Activated CD4-positive, alpha-beta T cell treated with anti-CD3 and anti-CD28 coated beads, Interleukin-2, amount 50 U/mL, for 48 hours (primary cell): ENCODE data around the gene PROS1.

ENCODE experiments used
- DNase-seq, 2 experiments: peaks; one replicate each; pipeline ENCODE4 v3.0.0-alpha.2; 2020

PROS1 gene

GRCh38 chr3:93973131-93974126 lies at the start of gene PROS1:
Gene PROS1, minus strand, starts transcription at chr3:93973896. Its CDS starts 147 bp downstream, at chr3:93973749.
- peak; percentile 61 to 70 for DNase-seq

- DNase-seq, result no peak
Measured at GRCh38 chr3:94020293-94020692, 46.6 kb upstream of the PROS1 start.

DNA sequence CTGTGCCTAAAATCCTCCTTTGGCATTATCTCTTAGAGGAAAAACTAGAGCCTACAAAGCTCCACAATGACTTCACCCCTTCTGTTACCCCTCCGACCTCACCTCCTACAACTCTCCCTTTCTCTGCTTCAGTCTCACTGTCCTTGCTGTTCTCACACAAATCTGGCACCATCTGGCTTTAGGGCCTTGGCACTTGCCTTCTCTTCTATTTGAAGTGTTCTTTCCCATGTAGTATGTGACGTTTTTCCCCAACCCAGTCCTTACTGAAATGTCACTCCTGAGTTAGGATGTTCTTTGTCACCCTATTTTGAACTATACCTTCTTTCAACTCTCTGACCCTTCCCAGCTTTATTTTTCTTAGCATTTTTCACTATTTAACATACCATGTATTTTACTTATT lies 46.0 kb upstream of the PROS1 start:
- DNase-seq, result no peak

GRCh38 chr3:94015025-94015424 lies 41.3 kb upstream of the PROS1 start:
- DNase-seq, result no peak

- DNase-seq, result no peak
Measured at GRCh38 chr3:94012185-94012584, 38.5 kb upstream of the PROS1 start.

- no peak for DNase-seq
Measured at GRCh38 chr3:94011233-94011711, 37.6 kb upstream of the PROS1 start.

- no peak for DNase-seq
Measured at GRCh38 chr3:94009608-94010007, 35.9 kb upstream of the PROS1 start.

GRCh38 chr3:94008253-94008652 lies 34.6 kb upstream of the PROS1 start:
- no peak for DNase-seq

DNA sequence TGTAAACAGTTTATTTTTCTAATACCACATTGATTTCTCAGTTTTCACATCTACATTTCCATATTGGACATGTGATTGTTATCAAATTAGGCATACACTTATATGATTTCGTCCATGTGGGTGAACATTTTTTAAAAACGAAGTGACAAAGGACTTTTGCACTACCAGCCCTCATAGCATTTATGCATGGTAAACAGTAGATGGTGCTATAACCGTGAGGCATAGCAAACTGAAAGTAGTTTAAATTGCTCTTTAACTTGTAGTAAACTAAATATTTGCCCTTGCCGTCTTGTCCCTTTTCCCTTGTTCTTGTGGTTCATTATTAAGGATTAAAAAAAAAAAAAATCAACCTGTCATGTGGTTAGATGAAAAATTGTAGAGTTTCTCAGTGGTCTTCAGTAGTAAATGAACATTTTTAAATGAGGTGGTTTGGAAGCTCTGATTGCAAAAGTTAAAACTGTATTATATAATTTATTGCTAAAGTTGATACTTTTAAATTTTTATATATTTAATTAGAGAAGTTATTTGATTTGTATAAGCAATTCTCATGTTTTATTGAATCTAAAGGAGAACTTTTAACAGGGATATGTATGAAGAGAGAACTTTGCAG lies 30.7 kb upstream of the PROS1 start:
- DNase-seq, result no peak

- no peak for DNase-seq
Measured at GRCh38 chr3:94001827-94002495, 28.3 kb upstream of the PROS1 start.

- no peak for DNase-seq
Measured at GRCh38 chr3:94001191-94001590, 27.5 kb upstream of the PROS1 start.

DNA sequence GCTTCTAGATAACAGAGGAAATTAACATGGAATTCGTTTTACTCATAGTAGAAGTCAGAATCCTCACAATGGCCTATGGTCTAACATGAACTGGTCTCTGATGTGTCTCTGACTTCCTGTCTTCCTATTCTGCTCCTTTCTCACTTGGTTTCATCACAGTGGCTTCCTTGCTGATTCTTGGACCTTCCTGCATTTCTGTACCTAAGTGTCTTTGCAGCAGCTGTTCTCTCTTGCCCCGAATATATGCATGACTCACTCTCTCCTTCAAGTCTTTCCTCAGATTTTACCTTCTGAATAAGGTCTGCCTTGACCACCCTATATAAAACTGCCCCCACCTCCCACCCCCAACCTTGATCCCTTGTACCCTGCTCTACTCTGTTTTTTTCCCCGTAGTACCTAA lies 20.4 kb upstream of the PROS1 start:
- DNase-seq, result no peak

GRCh38 chr3:93992207-93992606 lies 18.5 kb upstream of the PROS1 start:
- no peak for DNase-seq

DNA sequence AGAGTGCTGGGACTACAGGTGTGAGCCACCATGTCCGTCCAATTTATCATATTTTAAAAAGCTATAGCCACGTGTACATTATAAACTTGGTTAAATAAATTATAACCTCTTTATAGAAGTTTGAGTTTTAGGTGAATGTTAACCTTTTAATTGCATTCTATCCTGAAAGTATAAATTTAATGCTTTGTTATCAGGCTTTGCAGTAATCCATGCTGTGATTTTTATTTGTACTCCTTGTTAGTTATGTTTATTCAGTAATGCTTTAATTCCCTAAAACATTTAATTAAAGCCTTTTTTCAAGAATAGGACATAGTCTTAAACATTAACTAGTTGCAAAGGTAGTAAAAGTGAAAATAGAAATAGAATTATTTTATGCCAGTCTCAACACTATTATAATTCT lies 17.9 kb upstream of the PROS1 start:
- no peak for DNase-seq

DNA sequence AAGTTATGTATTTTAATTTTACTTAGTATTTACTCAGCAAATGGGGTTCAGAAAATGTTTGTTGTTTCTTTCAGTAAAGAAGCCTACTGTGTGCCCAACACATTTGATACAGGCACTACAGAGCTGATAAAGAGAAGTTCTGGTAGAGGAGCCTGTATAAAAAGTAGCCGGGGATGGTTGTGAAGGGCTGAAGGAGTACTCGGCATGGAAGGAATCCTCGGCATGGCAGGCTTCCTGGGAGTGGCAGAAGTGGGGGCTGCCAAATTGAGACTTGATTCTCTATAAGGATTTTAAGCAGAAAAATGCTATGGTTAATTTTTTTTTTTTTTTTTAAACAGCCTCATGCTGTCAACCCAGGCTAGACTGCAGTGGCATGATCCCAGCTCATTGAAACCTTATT lies 15.5 kb upstream of the PROS1 start:
- no peak for DNase-seq

DNA sequence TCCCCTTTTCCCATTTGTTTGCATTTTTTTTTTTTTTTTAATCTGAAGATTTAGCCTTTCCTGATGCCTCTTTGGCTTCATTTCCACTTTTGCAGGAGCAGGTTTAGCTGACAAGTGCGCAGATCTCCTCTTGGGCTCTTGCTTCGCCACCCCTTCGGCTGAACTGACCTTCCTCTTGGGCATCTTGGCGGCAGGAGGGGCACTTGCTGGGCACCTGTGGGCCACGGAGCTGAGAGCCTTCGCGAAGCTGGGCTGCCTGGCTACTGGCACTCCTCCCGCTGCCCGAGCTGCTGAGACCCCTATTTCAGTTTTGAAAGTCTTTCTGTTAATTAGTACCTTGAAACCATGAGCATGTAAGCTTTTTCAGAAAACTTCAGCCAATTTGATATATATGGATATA lies 15.1 kb upstream of the PROS1 start:
- DNase-seq, result no peak

GRCh38 chr3:93988283-93988682 lies 14.6 kb upstream of the PROS1 start:
- no peak for DNase-seq

DNA sequence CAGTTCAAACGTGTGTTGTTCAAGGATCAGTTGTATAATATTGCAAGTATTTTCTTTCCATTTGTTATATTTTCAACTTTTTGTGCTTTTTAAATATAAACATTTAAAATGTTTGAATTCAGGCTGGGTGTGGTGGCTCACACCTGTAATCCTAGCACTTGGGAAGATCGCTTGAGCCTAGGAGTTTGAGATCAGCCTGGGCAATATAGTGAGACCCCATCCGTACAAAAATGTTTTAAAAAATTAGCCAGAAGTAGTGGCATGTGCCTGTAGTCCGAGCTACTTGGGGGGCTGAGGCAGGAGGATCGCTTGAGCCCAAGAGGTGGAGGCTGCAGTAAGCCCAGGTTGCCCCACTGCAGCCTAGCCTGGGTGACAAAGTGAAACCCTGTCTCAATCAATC lies 10.9 kb upstream of the PROS1 start:
- DNase-seq, result no peak

DNA sequence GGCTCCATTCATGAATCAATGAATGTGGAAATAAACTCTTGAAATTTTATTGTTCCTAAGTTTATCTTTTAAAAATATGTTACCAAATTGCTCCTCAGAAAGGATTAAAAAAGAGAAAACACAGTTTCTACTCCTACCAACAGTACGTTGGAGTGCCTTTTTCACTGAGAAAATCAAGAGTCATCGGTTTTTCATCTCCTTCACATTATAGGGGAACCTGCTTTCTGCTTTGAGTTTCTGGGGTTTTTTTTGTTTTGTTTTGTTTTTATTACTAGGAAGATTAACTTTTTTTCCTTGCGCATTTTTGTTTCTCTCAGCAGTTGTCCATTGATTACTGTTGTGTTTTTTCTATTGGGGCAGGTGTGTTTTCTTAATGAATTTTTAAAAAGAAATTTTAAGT lies 9.7 kb upstream of the PROS1 start:
- DNase-seq, result no peak

GRCh38 chr3:93981649-93982048 lies 8.0 kb upstream of the PROS1 start:
- no peak for DNase-seq

- DNase-seq, result peak; percentile 92 to 94
Measured at GRCh38 chr3:93979850-93980676, 6.4 kb upstream of the PROS1 start, which contains the start of gene ARL13B. Gene ARL13B, plus strand, starts transcription at chr3:93980155. Its CDS starts 269 bp downstream, at chr3:93980424.

GRCh38 chr3:93969997-93970396 lies 3.7 kb downstream of the PROS1 start:
- DNase-seq, result no peak

GRCh38 chr3:93969443-93969842 lies 4.3 kb downstream of the PROS1 start:
- no peak for DNase-seq
